CMK (cell line): ENCODE results near the gene ITPR1.

ENCODE experiments used
- DNase-seq: peaks from one replicate; pipeline ENCODE4 v3.0.0-alpha.2; 2010; ENCODE audit warnings: low read depth

Gene ITPR1

DNA sequence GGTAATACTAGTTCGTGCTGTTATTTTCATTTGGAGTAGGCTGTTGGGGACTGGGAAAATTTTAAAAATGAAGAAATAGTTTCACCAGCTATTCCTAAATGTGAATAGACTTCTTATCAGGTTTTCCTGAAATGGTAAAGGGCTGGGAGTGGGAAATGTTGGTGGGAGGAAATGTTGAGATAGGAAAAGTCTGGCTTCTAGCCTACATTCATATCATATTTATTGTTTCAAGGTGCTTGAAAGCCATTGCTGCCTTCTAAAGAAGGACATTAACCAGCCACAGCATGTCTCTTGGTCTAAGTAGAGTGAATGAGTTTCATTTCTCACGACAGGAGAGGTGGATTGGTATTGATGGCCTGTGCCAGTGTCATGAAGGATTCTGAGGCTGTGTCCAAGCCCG lies 288.9 kb downstream of the ITPR1 start:
- no peak for DNase-seq

DNA sequence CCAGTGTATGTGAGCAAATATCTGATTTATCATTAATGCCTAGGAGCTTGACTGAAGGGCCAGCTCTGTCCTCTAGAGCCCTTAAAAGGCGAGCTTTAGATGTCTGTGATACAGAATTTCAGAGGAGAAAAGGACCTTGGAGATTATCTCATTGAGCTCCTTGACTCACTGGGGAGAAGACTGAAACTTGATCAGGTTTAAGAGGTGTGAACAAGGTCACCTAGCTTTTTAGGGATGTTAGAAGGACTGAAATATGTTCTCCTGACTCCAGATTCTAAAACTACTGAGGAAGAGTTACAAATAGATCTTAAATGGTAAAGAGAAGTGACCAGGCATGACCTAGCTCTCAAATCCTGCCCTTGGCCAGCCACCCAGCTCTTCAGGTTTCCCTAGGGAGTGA lies 292.4 kb downstream of the ITPR1 start:
- no peak for DNase-seq

- no peak for DNase-seq
These were observed 293.3 kb downstream of the ITPR1 start for GRCh38 chr3:4786431-4786830.

DNA sequence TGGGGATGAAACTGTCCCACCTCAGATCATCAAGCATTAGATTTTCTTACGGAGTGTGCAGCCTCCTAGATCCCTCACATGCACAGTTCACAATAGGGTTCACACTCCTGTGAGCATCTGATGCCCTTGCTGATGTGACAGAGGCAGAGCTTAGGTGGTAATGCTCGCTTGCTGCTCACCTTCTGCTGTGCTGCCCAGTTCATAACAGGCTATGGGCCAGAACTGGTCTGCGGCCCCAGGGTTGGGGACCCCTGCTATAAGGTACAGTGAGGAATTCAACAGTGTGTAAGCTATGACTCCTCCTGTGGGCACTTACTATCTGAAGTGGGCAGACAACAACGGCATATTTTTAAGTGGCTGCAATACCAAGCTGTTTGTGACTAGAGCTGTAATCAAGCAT lies 298.2 kb downstream of the ITPR1 start:
- no peak for DNase-seq

DNA sequence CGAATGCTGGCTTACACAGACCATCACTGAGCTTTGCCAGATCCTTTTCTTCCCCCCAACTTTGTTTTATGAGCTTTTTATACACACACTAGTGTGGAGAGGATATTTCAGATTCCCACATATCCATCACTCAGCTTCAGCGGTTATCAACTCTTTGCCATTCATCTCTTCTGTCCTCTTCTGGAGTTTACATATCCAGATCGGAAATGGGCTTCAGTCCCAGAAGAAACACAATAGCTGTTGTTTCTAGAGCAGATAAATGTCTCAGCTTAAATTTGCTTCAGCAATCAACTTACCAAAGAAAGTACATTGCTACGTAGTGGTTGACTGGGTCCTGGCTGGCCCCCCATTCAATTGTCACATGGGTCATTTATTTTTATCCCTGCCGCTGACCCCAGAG lies 300.2 kb downstream of the ITPR1 start:
- no peak for DNase-seq

- no peak for DNase-seq
These were observed 301.2 kb downstream of the ITPR1 start for GRCh38 chr3:4794331-4794730.

GRCh38 chr3:4794798-4795197 lies 301.6 kb downstream of the ITPR1 start:
- no peak for DNase-seq

- no peak for DNase-seq
These were observed 302.8 kb downstream of the ITPR1 start for GRCh38 chr3:4795905-4796304.

DNA sequence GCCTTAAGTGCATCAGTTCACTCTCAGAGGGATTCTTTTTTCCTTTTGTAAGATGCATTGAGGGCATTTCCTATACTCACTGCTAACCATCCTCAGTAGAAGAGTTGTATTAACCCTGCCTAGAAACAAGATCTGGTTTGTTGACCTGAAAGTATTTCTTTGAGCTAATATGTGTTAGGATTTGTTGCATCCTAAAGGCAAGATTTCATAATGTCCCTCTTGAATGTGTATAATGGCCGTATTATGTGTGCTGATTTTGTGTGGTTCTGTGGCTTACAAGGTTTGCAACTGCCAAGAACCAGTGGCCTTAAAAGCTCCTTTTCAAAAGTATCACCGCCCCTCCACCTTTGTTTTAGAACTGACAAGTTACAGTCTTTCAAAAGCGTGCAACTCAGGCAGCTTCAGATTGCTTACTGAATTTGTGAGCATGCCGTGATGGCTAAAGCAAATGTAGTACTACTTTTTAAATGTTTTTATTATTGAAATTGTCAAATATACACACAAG lies 304.1 kb downstream of the ITPR1 start:
- DNase-seq, result no peak

GRCh38 chr3:4799266-4800256 lies 306.4 kb downstream of the ITPR1 start:
- no peak for DNase-seq

GRCh38 chr3:4800595-4800994 lies 307.4 kb downstream of the ITPR1 start:
- no peak for DNase-seq

GRCh38 chr3:4801892-4802291 lies 308.7 kb downstream of the ITPR1 start:
- no peak for DNase-seq

DNA sequence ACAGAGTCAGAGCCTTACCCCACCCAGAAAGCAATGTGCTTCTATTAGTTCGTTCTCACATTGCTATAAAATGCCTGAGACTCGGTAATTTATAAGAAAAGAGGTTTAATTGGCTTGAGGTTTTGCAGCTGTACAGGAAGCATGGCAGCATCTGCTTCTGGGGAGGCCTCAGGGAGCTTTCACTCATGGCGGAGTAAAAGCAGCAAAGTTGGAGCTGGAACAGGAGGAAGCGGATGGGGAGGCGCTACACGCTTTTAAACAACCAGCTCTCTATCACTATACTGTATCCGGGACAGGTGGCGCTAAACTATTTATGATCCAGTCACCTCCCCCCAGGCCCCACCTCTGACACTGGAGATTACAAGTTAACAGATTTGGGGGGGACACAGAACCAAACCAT lies 309.8 kb downstream of the ITPR1 start:
- DNase-seq, result no peak

DNA sequence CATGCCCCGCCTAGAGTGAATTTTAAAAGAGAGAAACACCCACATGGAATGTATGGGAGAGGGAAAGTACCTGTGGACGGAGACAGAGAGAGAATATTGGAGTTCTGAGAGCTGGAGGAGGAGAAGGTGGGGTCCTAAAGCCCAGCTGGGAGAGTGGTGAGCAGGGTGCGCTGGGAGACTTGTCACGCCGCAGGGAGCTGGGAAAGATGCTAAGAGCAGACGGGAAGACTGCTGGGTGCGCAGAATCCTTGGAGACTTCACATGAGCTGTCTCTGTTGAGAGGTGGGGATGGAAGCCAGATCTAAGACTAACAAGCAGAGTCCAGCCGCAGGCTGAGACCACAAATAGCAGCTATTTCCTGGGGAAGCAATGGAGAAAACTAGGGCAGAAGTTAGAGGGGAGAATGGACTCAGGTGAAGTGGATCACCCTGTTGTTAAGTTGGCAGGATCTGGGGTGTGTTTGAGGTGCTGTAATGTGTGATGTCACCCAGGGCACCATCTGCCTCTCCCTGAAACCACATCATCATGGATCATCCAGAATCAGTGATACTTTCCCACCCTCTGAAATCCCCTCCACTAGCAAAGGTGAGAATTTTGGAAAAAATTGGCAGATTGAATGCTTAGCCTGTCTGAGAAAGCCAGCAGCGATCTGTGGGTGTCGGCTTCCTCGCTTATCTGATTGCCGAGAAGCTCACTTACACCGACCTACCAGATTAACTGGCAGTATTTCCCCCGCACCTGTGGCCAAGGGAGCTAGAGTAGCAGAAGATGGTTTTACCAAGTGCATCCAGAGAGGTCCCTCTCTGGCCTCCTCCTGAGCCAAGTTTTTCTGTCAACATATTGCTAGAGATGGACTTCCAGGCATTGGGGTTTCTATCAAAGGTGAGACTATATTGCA lies 311.3 kb downstream of the ITPR1 start:
- DNase-seq, result no peak

DNA sequence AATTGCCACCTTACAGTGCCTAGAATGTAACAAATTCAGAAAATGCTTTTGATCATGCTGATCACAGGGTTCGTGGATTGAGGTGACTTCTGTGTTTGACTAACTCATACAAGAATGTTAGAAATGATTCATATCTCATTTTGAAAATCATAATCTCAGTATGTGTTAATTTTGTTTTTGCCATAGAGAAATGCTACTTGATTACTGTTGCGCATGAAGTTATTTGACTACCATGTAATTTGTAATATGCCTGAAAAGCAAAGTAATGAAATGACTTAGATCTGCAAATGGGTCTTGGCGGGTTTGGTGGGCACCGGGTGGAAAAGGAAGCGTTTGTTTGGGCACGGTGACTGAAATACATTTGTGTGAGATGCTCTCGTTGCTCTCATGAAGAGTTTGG lies 312.5 kb downstream of the ITPR1 start:
- DNase-seq, result no peak

DNA sequence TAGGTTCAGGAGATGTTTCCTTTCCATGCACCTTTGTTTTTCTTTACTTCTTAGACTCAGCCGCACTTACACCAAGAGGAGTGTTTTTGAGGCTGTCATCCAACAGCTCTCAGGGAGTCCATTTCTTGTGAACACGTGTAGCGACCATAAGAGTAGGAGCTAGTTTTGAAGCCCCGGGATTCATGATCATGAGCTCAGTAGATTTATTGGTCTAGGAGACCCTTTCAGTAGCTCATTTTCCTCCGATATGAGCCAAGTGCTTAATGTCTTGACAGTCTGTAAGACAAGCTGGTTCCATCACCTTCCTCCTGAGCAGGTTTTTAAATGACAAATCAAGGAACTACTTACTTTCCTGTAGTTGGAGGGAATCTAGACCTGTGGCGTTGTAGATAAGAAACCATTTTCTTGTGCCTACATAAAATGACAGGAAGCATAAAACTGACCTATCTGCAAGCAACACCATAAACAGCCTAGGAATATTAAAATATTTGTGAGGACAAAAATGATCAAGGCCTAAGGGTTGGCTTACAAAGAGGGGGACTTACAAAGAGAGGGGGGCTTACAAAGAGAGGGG lies 313.5 kb downstream of the ITPR1 start:
- DNase-seq, result no peak

DNA sequence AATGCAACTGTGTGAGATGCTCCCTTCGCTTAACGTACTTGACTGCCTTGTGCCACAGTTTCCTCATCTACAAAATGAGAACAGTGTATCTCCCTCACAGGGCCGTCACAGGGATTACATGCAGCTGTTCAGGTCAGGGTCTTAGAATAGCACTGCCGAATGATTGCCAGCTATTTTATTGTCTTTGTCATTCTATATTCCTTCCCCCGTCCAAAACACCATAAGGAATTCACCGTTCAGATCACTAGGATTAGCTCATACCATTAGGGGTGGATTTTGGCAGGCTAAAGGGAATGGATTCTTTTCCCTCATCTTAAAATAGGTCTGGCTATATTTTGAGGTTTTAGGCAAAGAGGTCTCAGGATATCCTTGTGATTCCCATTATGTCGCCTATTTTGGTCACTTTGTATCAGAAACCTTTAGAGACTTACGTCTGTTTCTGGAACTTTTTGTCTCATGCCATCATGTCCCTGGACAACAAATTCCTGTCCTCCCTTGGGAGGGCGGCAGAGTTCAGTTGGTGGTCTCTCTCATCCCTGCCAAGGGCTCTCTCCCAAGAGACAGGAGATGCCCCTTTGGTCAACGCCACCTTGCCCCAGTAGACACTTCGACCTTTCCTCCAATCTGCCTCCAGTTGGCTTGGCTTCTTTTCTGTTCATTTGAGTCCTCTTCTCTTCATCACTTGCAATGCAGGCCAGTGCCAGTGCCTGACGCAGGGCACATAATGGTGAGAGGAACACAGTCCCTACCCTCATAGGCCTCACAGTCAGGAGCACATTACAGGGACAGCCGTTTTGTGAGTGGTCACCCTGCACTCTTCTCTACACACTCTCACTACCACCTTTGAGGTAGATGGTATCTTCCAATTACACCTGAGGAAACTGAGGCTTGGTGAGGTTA lies 314.5 kb downstream of the ITPR1 start:
- no peak for DNase-seq

GRCh38 chr3:4808637-4809036 lies 315.5 kb downstream of the ITPR1 start:
- DNase-seq, result no peak

DNA sequence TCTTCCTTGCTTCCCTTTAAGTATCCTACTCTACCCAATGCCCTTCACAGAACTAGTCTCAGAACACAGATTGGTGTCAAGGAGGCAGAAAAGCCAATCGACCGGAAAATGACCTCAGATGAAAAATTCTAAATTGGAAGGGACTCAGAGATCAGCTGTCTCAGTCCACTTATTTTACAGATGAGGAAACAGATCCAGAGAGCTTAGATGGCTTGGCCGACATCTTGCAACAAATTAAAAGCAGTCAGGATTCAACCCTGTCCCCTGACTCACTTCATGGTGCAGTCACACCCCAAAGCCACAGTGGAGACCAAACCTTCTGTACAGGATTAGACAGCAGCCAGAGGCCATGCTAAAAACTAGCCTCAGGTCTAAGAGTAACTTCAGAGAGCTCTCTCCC lies 316.8 kb downstream of the ITPR1 start:
- no peak for DNase-seq

DNA sequence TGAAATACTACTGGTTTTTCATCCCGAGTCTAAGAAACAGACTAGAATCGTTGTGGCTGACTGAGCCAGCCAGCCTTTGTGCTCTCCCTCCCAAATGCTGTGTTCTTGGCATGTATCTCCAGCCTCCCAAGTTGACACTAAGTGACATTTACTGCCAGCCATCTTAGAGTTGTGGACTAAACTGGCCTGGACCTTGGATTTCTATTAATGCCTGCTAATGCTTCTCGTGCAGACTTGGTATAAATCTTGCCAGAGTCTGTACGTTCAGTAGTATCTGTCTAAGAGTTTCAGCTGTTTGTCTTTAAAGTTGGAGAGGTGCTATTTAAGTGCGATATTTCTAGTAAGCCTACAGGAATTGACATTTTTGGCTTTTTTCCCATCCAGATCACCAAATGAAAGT lies 319.4 kb downstream of the ITPR1 start:
- no peak for DNase-seq

- no peak for DNase-seq
These were observed 320.8 kb downstream of the ITPR1 start for GRCh38 chr3:4813909-4814304.
